Trophoblast cell (in vitro differentiated cells and primary cell): ENCODE measurements around the gene ANO8.
"Not testable (repeated sequence)": the region's sequence is repeated elsewhere in the genome, so short reads cannot be mapped to it uniquely, and the experiment has no call there.

ENCODE experiments used
- DNase-seq, 2 donors: peaks; one replicate each; pipeline ENCODE4 v3.0.0-alpha.2; 2016
- H2AFZ ChIP-seq: 2 replicates; pipeline ENCODE4 v1.6.1; 2013; ENCODE audit warnings: low read length, moderate library complexity, mild to moderate bottlenecking; ENCODE audit not compliant: insufficient read depth, poor library complexity
- H2AK5ac ChIP-seq: 2 replicates; pipeline ENCODE4 v1.6.1; 2013; ENCODE audit warnings: mild to moderate bottlenecking, low read length
- H2BK120ac ChIP-seq: 2 replicates; pipeline ENCODE4 v1.6.1; 2013; ENCODE audit warnings: low read length, mild to moderate bottlenecking, moderate library complexity; ENCODE audit not compliant: insufficient read depth, poor library complexity
- H2BK12ac ChIP-seq: 2 replicates; pipeline ENCODE4 v1.6.1; 2013; ENCODE audit warnings: mild to moderate bottlenecking, low read length, moderate library complexity
- H2BK5ac ChIP-seq: 2 replicates; pipeline ENCODE4 v1.6.1; 2013; ENCODE audit warnings: low read length, low read depth, moderate library complexity, mild to moderate bottlenecking; ENCODE audit not compliant: poor library complexity
- H3K14ac ChIP-seq: 2 replicates; pipeline ENCODE4 v1.6.1; 2013; ENCODE audit warnings: mild to moderate bottlenecking, low read length
- H3K18ac ChIP-seq: 2 replicates; pipeline ENCODE4 v1.6.1; 2013; ENCODE audit warnings: mild to moderate bottlenecking, low read length
- H3K23ac ChIP-seq: 2 replicates; pipeline ENCODE4 v1.6.1; 2013; ENCODE audit warnings: low read length
- H3K27ac ChIP-seq: 2 replicates; pipeline ENCODE4 v1.5.1; 2013; ENCODE audit warnings: low read depth, mild to moderate bottlenecking, inconsistent platforms, low read length, moderate library complexity
- H3K27me3 ChIP-seq: 2 replicates; pipeline ENCODE4 v1.6.1; 2013; ENCODE audit warnings: inconsistent platforms, mild to moderate bottlenecking, low read length, moderate library complexity; ENCODE audit not compliant: insufficient read depth
- H3K36me3 ChIP-seq, 2 experiments: 1 replicate in 1 of 2; 2 replicates in 1 of 2; pipeline ENCODE4 v1.6.1; 2013; ENCODE audit warnings: low read length in 2 of 2, mild to moderate bottlenecking in 2 of 2, moderate library complexity in 1 of 2; ENCODE audit not compliant: insufficient read depth in 2 of 2, control insufficient read depth in 1 of 2
- H3K4ac ChIP-seq: 2 replicates; pipeline ENCODE4 v1.6.1; 2013; ENCODE audit warnings: low read depth, mild to moderate bottlenecking, low read length, moderate library complexity
- H3K4me1 ChIP-seq, 2 experiments: 1 replicate in 1 of 2; 2 replicates in 1 of 2; pipeline ENCODE4 v1.6.1; 2013; ENCODE audit warnings: low read length in 2 of 2, mild to moderate bottlenecking in 2 of 2, moderate library complexity in 1 of 2; ENCODE audit not compliant: insufficient read depth in 2 of 2, control insufficient read depth in 1 of 2
- H3K4me2 ChIP-seq: 2 replicates; pipeline ENCODE4 v1.6.1; 2013; ENCODE audit warnings: inconsistent platforms, mild to moderate bottlenecking, low read length, moderate library complexity
- H3K4me3 ChIP-seq: 2 replicates; pipeline ENCODE4 v1.5.1; 2013; ENCODE audit warnings: mild to moderate bottlenecking, low read depth, low read length, inconsistent platforms
- H3K79me1 ChIP-seq: one replicate; pipeline ENCODE4 v1.6.1; 2013; ENCODE audit warnings: low read length
- H3K79me2 ChIP-seq: 2 replicates; pipeline ENCODE4 v1.6.1; 2013; ENCODE audit warnings: low read length, mild to moderate bottlenecking; ENCODE audit not compliant: control insufficient read depth, insufficient read depth, poor library complexity
- H3K9ac ChIP-seq: 2 replicates; pipeline ENCODE4 v1.6.1; 2013; ENCODE audit warnings: mild to moderate bottlenecking, low read length
- H3K9me3 ChIP-seq: 2 replicates; pipeline ENCODE4 v1.6.1; 2013; ENCODE audit warnings: low read depth, mild to moderate bottlenecking, control low read depth, inconsistent platforms, low read length; ENCODE audit not compliant: insufficient read depth
- H4K12ac ChIP-seq: 2 replicates; pipeline ENCODE4 v1.6.1; 2013; ENCODE audit warnings: low read depth, mild to moderate bottlenecking, low read length, moderate library complexity
- H4K8ac ChIP-seq: 2 replicates; pipeline ENCODE4 v1.6.1; 2013; ENCODE audit warnings: low read depth, mild to moderate bottlenecking, low read length, moderate library complexity
- H4K91ac ChIP-seq: one replicate; pipeline ENCODE4 v1.6.1; 2013; ENCODE audit warnings: low read depth, mild to moderate bottlenecking, low read length, moderate library complexity
- WGBS: extraction: QIAGEN DNeasy Blood & Tissue Kit; methylation state at CpG from one replicate; pipeline ENCODE4 v1.1.7; 2013; ENCODE audit warnings: missing lambda C conversion rate; ENCODE audit not compliant: insufficient read length, insufficient coverage; ENCODE audit errors: extremely low coverage; 5-methylcytosine and 5-hydroxymethylcytosine counted together

Gene ANO8

GRCh38 chr19:17376935-17377600 lies 42.4 kb upstream of the ANO8 start, which contains the start of gene PLVAP:
PLVAP (minus strand) TSS chr19:17377342; CDS start chr19:17377288, 54 bp downstream.
- no peak within 1 kb of the TSS for H2AK5ac ChIP-seq
- no peak within 1 kb of the TSS for H3K9ac ChIP-seq
- peaks cover 0 to 7% of the 10 kb centered on the region in 2 experiments for H3K4me1 ChIP-seq
- no peak within 1 kb of the TSS for H3K27ac ChIP-seq
- H2BK5ac ChIP-seq = no peak within 1 kb of the TSS
- H4K12ac ChIP-seq = no peak within 1 kb of the TSS
- no peak within 1 kb of the TSS for H3K4ac ChIP-seq
- no peak within 1 kb of the TSS for H2BK120ac ChIP-seq
- no peak within 1 kb of the TSS for H2BK12ac ChIP-seq
- H3K18ac ChIP-seq = no peak within 1 kb of the TSS
- H4K91ac ChIP-seq = no peak within 1 kb of the TSS
- no CpG with 5 or more reads among the region's 39 CpGs for WGBS
- no peak for DNase-seq
- no peak within 1 kb of the TSS for H3K14ac ChIP-seq
- H2AFZ ChIP-seq = no peak within 1 kb of the TSS
- H3K4me2 ChIP-seq = no peak within 1 kb of the TSS
- no peaks in the 10 kb centered on the region for H3K79me2 ChIP-seq
- H3K36me3 ChIP-seq = no peaks in the 10 kb centered on the region
- no peaks in the 10 kb centered on the region for H3K79me1 ChIP-seq
- no peaks in the 10 kb centered on the region for H3K27me3 ChIP-seq
- no peak within 1 kb of the TSS for H4K8ac ChIP-seq
- no peaks in the 10 kb centered on the region for H3K9me3 ChIP-seq
- H3K4me3 ChIP-seq = no peak within 1 kb of the TSS
- no peak within 1 kb of the TSS for H3K23ac ChIP-seq

DNA sequence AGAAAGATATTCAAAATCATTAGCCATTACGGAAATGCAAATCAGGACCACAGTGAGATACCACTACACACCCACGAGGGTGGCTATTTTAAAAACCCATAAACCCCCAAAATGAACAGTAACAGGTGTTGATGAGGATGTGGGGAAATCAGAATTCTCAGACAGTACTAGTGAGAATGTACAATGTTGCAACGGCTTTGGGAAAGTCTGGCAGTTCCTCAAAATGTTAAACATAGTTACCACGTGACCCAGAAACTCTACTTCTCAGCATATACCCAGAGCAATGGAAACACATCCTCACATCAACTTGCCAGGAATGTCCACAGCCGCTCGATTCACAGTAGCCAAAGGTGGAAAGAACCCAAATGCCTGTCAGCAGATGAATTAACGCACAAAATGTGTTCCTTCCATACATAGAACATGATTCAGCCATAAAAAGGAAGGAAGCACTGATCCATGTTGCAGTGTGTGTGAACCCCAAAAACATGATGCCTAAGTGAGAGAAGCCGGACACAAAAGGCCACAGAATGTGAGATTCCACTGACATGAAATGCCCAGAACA lies 35.5 kb upstream of the ANO8 start:
- Histone ChIP-seq H3K79me1 (no peaks in the 10 kb centered on the region), H3K9me3 (no peaks in the 10 kb centered on the region), H3K4ac (no peak overlapping the region), H3K27me3 (no peaks in the 10 kb centered on the region), H3K4me3 (no peak overlapping the region), H2AK5ac (no peak overlapping the region), H4K8ac (no peak overlapping the region), H4K91ac (no peak overlapping the region), H2BK5ac (no peak overlapping the region), H3K27ac (no peak overlapping the region), H3K9ac (no peak overlapping the region), H2BK12ac (no peak overlapping the region), H4K12ac (no peak overlapping the region), H3K18ac (no peak overlapping the region), H3K79me2 (no peaks in the 10 kb centered on the region), H3K4me2 (no peak overlapping the region), H3K36me3 (no peaks in the 10 kb centered on the region), H3K14ac (no peak overlapping the region), H3K4me1 (no peaks in the 10 kb centered on the region), H2BK120ac (no peak overlapping the region), H3K23ac (no peak overlapping the region), H2AFZ (no peak overlapping the region)
- WGBS = no CpG with 5 or more reads among the region's 8 CpGs
- peak; percentile 14 to 40 for DNase-seq

DNA sequence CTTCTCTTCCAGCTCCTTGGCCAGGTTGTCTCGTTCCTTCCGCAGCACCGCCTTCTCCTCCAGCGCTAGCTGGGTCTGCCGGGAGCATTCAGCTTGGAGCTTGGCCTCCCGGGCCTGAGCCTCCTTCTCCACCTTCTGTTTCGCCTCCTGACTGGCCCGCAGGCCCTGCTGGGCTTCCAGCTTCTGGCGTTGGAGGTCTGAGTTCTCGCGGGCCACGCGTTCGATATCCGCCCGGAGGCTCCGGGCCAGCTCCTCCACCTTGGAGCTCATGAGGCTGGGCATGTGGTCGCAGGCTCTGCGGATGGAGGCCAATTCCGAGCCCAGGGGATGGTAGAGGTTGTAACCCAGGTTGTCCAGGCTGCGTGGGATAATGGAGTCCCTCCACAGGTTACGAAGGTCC lies 30.7 kb upstream of the ANO8 start:
- no peak overlapping the region for H2AK5ac ChIP-seq
- no peak for DNase-seq
- H3K4me3 ChIP-seq = no peak overlapping the region
- no peaks in the 10 kb centered on the region for H3K79me1 ChIP-seq
- H3K9ac ChIP-seq = no peak overlapping the region
- no peak overlapping the region for H3K23ac ChIP-seq
- no peaks in the 10 kb centered on the region for H3K36me3 ChIP-seq
- WGBS = no CpG with 5 or more reads among the region's 22 CpGs
- no peak overlapping the region for H3K18ac ChIP-seq
- no peak overlapping the region for H4K8ac ChIP-seq
- H3K27me3 ChIP-seq = no peaks in the 10 kb centered on the region
- H2BK12ac ChIP-seq = no peak overlapping the region
- H3K4ac ChIP-seq = no peak overlapping the region
- H3K14ac ChIP-seq = no peak overlapping the region
- H2BK120ac ChIP-seq = no peak overlapping the region
- H3K79me2 ChIP-seq = no peaks in the 10 kb centered on the region
- no peak overlapping the region for H4K12ac ChIP-seq
- no peak overlapping the region for H2BK5ac ChIP-seq
- H2AFZ ChIP-seq = no peak overlapping the region
- H3K9me3 ChIP-seq = no peaks in the 10 kb centered on the region
- no peak overlapping the region for H3K4me2 ChIP-seq
- no peak overlapping the region for H3K27ac ChIP-seq
- no peak overlapping the region for H4K91ac ChIP-seq
- H3K4me1 ChIP-seq = no peaks in the 10 kb centered on the region

DNA sequence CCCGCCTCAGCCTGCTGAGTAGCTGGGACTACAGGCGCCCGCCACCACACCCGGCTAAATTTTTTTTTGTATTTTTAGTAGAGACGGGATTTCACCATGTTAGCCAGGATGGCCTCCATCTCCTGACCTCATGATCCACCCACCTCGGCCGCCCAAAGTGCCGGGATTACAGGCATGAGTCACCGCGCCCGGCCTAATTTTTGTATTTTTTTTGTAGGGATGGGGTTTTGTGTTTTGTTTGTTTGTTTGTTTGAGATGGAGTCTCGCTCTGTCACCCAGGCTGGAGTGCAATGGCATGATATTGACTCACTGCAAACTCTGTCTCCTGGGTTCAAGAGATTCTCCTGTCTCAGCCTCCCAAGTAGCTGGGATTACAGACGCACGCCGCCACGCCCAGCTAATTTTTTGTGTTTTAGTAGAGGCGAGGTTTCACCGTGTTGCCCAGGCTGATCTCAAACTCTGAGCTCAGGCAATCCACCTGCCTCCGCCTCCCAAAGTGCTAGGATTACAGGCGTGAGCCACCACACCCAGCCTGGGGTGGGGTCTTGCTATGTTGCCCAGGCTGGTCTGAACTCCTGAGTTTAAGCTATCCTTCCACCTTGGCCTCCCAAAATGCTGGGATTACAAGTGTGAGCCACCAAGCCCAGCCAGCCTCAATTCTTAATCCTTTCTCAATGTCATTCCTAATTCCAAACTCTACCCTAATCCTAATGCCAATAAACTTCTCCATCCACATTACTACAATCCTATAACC lies 29.4 kb upstream of the ANO8 start:
- not testable (repeated sequence) for H4K8ac ChIP-seq, H3K9me3 ChIP-seq, H3K9ac ChIP-seq, H3K4ac ChIP-seq, H3K4me3 ChIP-seq, H3K14ac ChIP-seq, DNase-seq, H2BK120ac ChIP-seq, H3K36me3 ChIP-seq, H3K4me1 ChIP-seq, H4K91ac ChIP-seq, H3K23ac ChIP-seq, H2BK12ac ChIP-seq, H2AFZ ChIP-seq, H3K79me2 ChIP-seq, H3K27ac ChIP-seq, H3K4me2 ChIP-seq, H3K27me3 ChIP-seq, H4K12ac ChIP-seq, H2BK5ac ChIP-seq, H3K79me1 ChIP-seq, H3K18ac ChIP-seq, H2AK5ac ChIP-seq
- WGBS = no CpG with 5 or more reads among the region's 20 CpGs
